ENCODE data around the gene REM2.

The REM2 gene

GRCh38 chr14:22925513-22925912, 42.5 kb downstream of the REM2 start:
- Histone ChIP-seq H2BK12ac (ENCODE audit: low read length) (no peak overlapping the region), H2AK5ac (ENCODE audit: low read length) (no peak overlapping the region), H3K18ac (ENCODE audit: low read length) (no peak overlapping the region), H2AFZ (ENCODE audit: insufficient read depth, low read length, poor library complexity) (no peak overlapping the region), H3K9ac (ENCODE audit: low read length) (no peak overlapping the region), H3K4ac (ENCODE audit: low read depth, low read length) (no peak overlapping the region), H3K9me3 (ENCODE audit: insufficient read depth, low read depth, low read length) (no peaks in the 10 kb centered on the region), H3K79me1 (ENCODE audit: low read length) (peaks cover 5% of the 10 kb centered on the region), H4K91ac (ENCODE audit: low read depth, low read length) (no peak overlapping the region), H4K8ac (ENCODE audit: low read depth, low read length) (no peak overlapping the region), H3K27me3 (ENCODE audit: insufficient read depth, low read length) (no peaks in the 10 kb centered on the region), H4K12ac (ENCODE audit: low read depth, low read length) (no peak overlapping the region), H3K4me1 (ENCODE audit: control insufficient read depth in 1 of 2, insufficient read depth in 2 of 2, low read length in 2 of 2) (peaks cover 8 to 10% of the 10 kb centered on the region in 2 experiments), H2BK120ac (ENCODE audit: insufficient read depth, low read length, poor library complexity) (no peak overlapping the region), H3K14ac (ENCODE audit: low read length) (no peak overlapping the region), H3K36me3 (ENCODE audit: control insufficient read depth in 1 of 2, insufficient read depth in 2 of 2, low read length in 2 of 2) (peaks cover 23 to 41% of the 10 kb centered on the region in 2 experiments), H2BK5ac (ENCODE audit: low read depth, low read length, poor library complexity) (no peak overlapping the region), H3K79me2 (ENCODE audit: control insufficient read depth, insufficient read depth, low read length, poor library complexity) (peaks cover 8% of the 10 kb centered on the region), H3K4me2 (ENCODE audit: low read length) (no peak overlapping the region), H3K27ac (ENCODE audit: low read depth, low read length) (no peak overlapping the region), H3K23ac (ENCODE audit: low read length) (no peak overlapping the region), H3K4me3 (ENCODE audit: low read depth, low read length) (no peak overlapping the region)
- DNase-seq = no peak
- no CpG with 5 or more reads among the region's 8 CpGs for WGBS (ENCODE audit: extremely low coverage, insufficient coverage, insufficient read length)

- H3K14ac ChIP-seq (ENCODE audit: low read length) = no peak overlapping the region
- no peak overlapping the region for H2BK120ac ChIP-seq (ENCODE audit: insufficient read depth, low read length, poor library complexity)
- no peak overlapping the region for H3K9ac ChIP-seq (ENCODE audit: low read length)
- peaks cover 5% of the 10 kb centered on the region for H3K79me1 ChIP-seq (ENCODE audit: low read length)
- peak; percentile 67 to 76 for DNase-seq
- H3K18ac ChIP-seq (ENCODE audit: low read length) = no peak overlapping the region
- H3K4me3 ChIP-seq (ENCODE audit: low read depth, low read length) = no peak overlapping the region
- peaks cover 8% of the 10 kb centered on the region for H3K79me2 ChIP-seq (ENCODE audit: control insufficient read depth, insufficient read depth, low read length, poor library complexity)
- H3K36me3 ChIP-seq (ENCODE audit: control insufficient read depth in 1 of 2, insufficient read depth in 2 of 2, low read length in 2 of 2) = peaks cover 19 to 36% of the 10 kb centered on the region in 2 experiments
- H4K12ac ChIP-seq (ENCODE audit: low read depth, low read length) = no peak overlapping the region
- no peak overlapping the region for H3K23ac ChIP-seq (ENCODE audit: low read length)
- no peak overlapping the region for H2AK5ac ChIP-seq (ENCODE audit: low read length)
- H3K9me3 ChIP-seq (ENCODE audit: insufficient read depth, low read depth, low read length) = no peaks in the 10 kb centered on the region
- H3K27ac ChIP-seq (ENCODE audit: low read depth, low read length) = no peak overlapping the region
- H3K4ac ChIP-seq (ENCODE audit: low read depth, low read length) = no peak overlapping the region
- no peak overlapping the region for H2AFZ ChIP-seq (ENCODE audit: insufficient read depth, low read length, poor library complexity)
- no peak overlapping the region for H2BK12ac ChIP-seq (ENCODE audit: low read length)
- H3K27me3 ChIP-seq (ENCODE audit: insufficient read depth, low read length) = no peaks in the 10 kb centered on the region
- H3K4me2 ChIP-seq (ENCODE audit: low read length) = no peak overlapping the region
- H2BK5ac ChIP-seq (ENCODE audit: low read depth, low read length, poor library complexity) = no peak overlapping the region
- no CpG with 5 or more reads among the region's 4 CpGs for WGBS (ENCODE audit: extremely low coverage, insufficient coverage, insufficient read length)
- H4K91ac ChIP-seq (ENCODE audit: low read depth, low read length) = no peak overlapping the region
- no peak overlapping the region for H4K8ac ChIP-seq (ENCODE audit: low read depth, low read length)
- H3K4me1 ChIP-seq (ENCODE audit: control insufficient read depth in 1 of 2, insufficient read depth in 2 of 2, low read length in 2 of 2) = peaks cover 8 to 10% of the 10 kb centered on the region in 2 experiments
Measured at GRCh38 chr14:22926316-22926715, 43.3 kb downstream of the REM2 start.

GRCh38 chr14:22928237-22929103, 45.4 kb downstream of the REM2 start:
- H4K91ac ChIP-seq (ENCODE audit: low read depth, low read length) = peak overlapping the region; percentile 88
- no peaks in the 10 kb centered on the region for H3K27me3 ChIP-seq (ENCODE audit: insufficient read depth, low read length)

DNA sequence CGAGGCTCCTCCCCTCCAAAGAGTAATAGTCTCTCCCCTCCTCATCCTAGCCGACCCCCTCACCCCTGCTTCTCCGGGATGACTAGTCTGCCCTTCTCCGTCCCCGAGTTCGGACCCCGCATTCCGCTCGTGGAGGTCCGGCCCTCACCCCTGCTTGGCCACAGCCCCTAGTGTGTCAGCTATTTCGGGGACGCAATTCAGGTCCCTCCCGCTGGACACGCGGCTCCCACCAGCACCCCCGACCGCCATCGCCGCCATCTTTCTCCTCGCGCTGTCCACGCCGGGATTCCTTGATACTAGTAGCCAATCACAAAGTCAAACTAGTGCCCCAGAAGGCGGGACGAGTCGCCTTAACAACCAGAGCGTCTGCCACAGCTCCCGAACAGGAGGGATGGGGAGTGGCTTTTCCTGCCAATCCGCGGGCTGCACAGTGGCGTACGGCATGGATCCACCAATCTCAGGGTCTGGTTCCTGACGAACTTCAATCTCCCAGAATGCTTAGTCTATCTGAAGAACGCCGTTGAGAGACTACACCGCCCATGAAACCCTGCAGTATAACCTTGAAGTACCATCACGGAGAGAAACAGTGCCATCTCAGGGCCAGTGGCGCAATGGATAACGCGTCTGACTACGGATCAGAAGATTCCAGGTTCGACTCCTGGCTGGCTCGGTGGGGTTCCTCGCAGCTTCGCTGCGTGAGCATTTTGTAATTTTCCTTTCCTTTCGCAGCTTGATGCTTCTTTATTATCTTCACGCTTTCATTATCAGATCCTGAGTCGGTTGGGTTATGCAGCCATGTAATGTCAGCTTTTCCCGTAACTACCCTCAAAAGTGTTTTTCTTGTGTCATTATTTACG, 46.3 kb downstream of the REM2 start, which contains the start of gene PRMT5:
Gene PRMT5, minus strand, starts transcription at position 273 of the 857 bp plus-strand sequence. Its CDS starts 15 bp downstream, at position 258.
- peak within 1 kb of the TSS; percentile 50 for H3K4ac ChIP-seq (ENCODE audit: low read depth, low read length)
- H2BK120ac ChIP-seq (ENCODE audit: insufficient read depth, low read length, poor library complexity) = peak within 1 kb of the TSS; percentile 89
- peak within 1 kb of the TSS; percentile 96 for H3K14ac ChIP-seq (ENCODE audit: low read length)
- peaks cover 8 to 14% of the 10 kb centered on the region in 2 experiments for H3K36me3 ChIP-seq (ENCODE audit: control insufficient read depth in 1 of 2, insufficient read depth in 2 of 2, low read length in 2 of 2)
- peak within 1 kb of the TSS; percentile 99 for H3K18ac ChIP-seq (ENCODE audit: low read length)
- H3K4me3 ChIP-seq (ENCODE audit: low read depth, low read length) = peak within 1 kb of the TSS; percentile 100
- peak within 1 kb of the TSS; percentile 92 for H4K8ac ChIP-seq (ENCODE audit: low read depth, low read length)
- peak within 1 kb of the TSS; percentile 77 for H2AK5ac ChIP-seq (ENCODE audit: low read length)
- H2BK12ac ChIP-seq (ENCODE audit: low read length) = peak within 1 kb of the TSS; percentile 23
- peak within 1 kb of the TSS; percentile 96 for H2AFZ ChIP-seq (ENCODE audit: insufficient read depth, low read length, poor library complexity)
- peaks cover 6% of the 10 kb centered on the region for H3K79me1 ChIP-seq (ENCODE audit: low read length)
- H3K9ac ChIP-seq (ENCODE audit: low read length) = peak within 1 kb of the TSS; percentile 84
- peak within 1 kb of the TSS; percentile 67 for H3K27ac ChIP-seq (ENCODE audit: low read depth, low read length)
- peak within 1 kb of the TSS; percentile 96 for H4K12ac ChIP-seq (ENCODE audit: low read depth, low read length)
- no CpG with 5 or more reads among the region's 51 CpGs for WGBS (ENCODE audit: extremely low coverage, insufficient coverage, insufficient read length)
- peak within 1 kb of the TSS; percentile 70 for H3K4me2 ChIP-seq (ENCODE audit: low read length)
- peak within 1 kb of the TSS; percentile 89 for H2BK5ac ChIP-seq (ENCODE audit: low read depth, low read length, poor library complexity)
- peak; percentile 100 for DNase-seq
- H3K23ac ChIP-seq (ENCODE audit: low read length) = no peak within 1 kb of the TSS
- H3K27me3 ChIP-seq (ENCODE audit: insufficient read depth, low read length) = no peaks in the 10 kb centered on the region
- peaks cover 4 to 6% of the 10 kb centered on the region in 2 experiments for H3K4me1 ChIP-seq (ENCODE audit: control insufficient read depth in 1 of 2, insufficient read depth in 2 of 2, low read length in 2 of 2)
- H3K9me3 ChIP-seq (ENCODE audit: insufficient read depth, low read depth, low read length) = no peaks in the 10 kb centered on the region
- H3K79me2 ChIP-seq (ENCODE audit: control insufficient read depth, insufficient read depth, low read length, poor library complexity) = peaks cover 8% of the 10 kb centered on the region
- H4K91ac ChIP-seq (ENCODE audit: low read depth, low read length) = peak within 1 kb of the TSS; percentile 88

More at GRCh38 chr14:22928237-22929103, 45.4 kb downstream of the REM2 start:
- WGBS (ENCODE audit: extremely low coverage, insufficient coverage, insufficient read length) = no CpG with 5 or more reads among the region's 12 CpGs
- Histone ChIP-seq H2BK120ac (ENCODE audit: insufficient read depth, low read length, poor library complexity) (peak overlapping the region; percentile 83), H4K12ac (ENCODE audit: low read depth, low read length) (peak overlapping the region; percentile 63), H3K79me2 (ENCODE audit: control insufficient read depth, insufficient read depth, low read length, poor library complexity) (peaks cover 8% of the 10 kb centered on the region), H2BK12ac (ENCODE audit: low read length) (no peak overlapping the region), H3K4ac (ENCODE audit: low read depth, low read length) (peak overlapping the region; percentile 50), H2AFZ (ENCODE audit: insufficient read depth, low read length, poor library complexity) (peak overlapping the region; percentile 96), H3K18ac (ENCODE audit: low read length) (peak overlapping the region; percentile 28), H3K4me2 (ENCODE audit: low read length) (peak overlapping the region; percentile 70), H3K9ac (ENCODE audit: low read length) (peak overlapping the region; percentile 84), H3K79me1 (ENCODE audit: low read length) (peaks cover 6% of the 10 kb centered on the region), H3K9me3 (ENCODE audit: insufficient read depth, low read depth, low read length) (no peaks in the 10 kb centered on the region), H3K27ac (ENCODE audit: low read depth, low read length) (no peak overlapping the region), H3K14ac (ENCODE audit: low read length) (peak overlapping the region; percentile 96), H3K23ac (ENCODE audit: low read length) (no peak overlapping the region), H2BK5ac (ENCODE audit: low read depth, low read length, poor library complexity) (peak overlapping the region; percentile 89), H4K8ac (ENCODE audit: low read depth, low read length) (peak overlapping the region; percentile 92), H3K4me1 (ENCODE audit: control insufficient read depth in 1 of 2, insufficient read depth in 2 of 2, low read length in 2 of 2) (peaks cover 4 to 6% of the 10 kb centered on the region in 2 experiments), H3K4me3 (ENCODE audit: low read depth, low read length) (peak overlapping the region; percentile 100), H2AK5ac (ENCODE audit: low read length) (peak overlapping the region; percentile 77), H3K36me3 (ENCODE audit: control insufficient read depth in 1 of 2, insufficient read depth in 2 of 2, low read length in 2 of 2) (peaks cover 16 to 22% of the 10 kb centered on the region in 2 experiments)
- no peak for DNase-seq
